ENCODE results near the gene RELL1. TPM values are rescaled to one million over a fixed set of nuclear protein-coding genes. Genes with fewer than 3 reads are reported as not detected.

RELL1 gene
- total RNA-seq, 1 donor from 2014 or later = 23.1 TPM

DNA sequence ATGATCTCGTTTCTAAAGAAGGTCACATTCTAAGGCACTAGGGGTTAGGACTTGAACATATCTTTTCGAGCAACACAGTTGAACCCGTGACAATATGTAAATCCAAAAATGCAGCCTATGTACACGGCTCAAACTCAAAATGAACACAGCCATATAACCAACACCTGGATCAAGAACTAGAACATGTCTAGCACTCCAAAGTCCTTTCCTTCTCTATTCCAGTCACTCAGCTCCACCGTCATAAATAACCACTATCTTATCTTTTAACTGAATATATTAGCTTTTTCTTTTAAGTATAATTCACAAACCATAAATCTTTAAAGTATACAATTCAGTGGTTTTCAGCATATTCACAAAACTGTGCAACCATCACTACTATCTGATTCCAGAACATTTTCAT is 19.4 kb upstream of the RELL1 start:
- no peaks in the 10 kb centered on the region for H3K36me3 ChIP-seq (ENCODE audit: insufficient read depth, low read length)
- no peaks in the 10 kb centered on the region for H3K27me3 Mint-ChIP-seq (ENCODE audit: low read depth, unreplicated experiment)
- TF ChIP-seq, protein P1, sequence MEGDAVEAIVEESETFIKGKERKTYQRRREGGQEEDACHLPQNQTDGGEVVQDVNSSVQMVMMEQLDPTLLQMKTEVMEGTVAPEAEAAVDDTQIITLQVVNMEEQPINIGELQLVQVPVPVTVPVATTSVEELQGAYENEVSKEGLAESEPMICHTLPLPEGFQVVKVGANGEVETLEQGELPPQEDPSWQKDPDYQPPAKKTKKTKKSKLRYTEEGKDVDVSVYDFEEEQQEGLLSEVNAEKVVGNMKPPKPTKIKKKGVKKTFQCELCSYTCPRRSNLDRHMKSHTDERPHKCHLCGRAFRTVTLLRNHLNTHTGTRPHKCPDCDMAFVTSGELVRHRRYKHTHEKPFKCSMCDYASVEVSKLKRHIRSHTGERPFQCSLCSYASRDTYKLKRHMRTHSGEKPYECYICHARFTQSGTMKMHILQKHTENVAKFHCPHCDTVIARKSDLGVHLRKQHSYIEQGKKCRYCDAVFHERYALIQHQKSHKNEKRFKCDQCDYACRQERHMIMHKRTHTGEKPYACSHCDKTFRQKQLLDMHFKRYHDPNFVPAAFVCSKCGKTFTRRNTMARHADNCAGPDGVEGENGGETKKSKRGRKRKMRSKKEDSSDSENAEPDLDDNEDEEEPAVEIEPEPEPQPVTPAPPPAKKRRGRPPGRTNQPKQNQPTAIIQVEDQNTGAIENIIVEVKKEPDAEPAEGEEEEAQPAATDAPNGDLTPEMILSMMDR (IDR thresholded peaks at IDR 0.05; ENCODE audit: insufficient read depth, low read depth, low read length) = no peak
- TF ChIP-seq EZH2 (IDR thresholded peaks at IDR 0.05; ENCODE audit: insufficient read depth, low read length) = no peak
- DNase-seq (ENCODE audit: low read depth) = no peak
- FAIRE-seq = no peak
- peaks cover 5% of the 10 kb centered on the region for H3K4me1 Mint-ChIP-seq (ENCODE audit: low read depth, unreplicated experiment)
- no peak overlapping the region for H3K4me2 ChIP-seq (ENCODE audit: low read length)
- no peak overlapping the region for H3K27ac ChIP-seq (ENCODE audit: low read depth, low read length)
- H3K36me3 Mint-ChIP-seq (ENCODE audit: low read depth, unreplicated experiment) = no peaks in the 10 kb centered on the region
- no peak overlapping the region for H3K4me3 Mint-ChIP-seq (ENCODE audit: unreplicated experiment)
- H3K27me3 ChIP-seq (ENCODE audit: insufficient read depth, low read length) = no peaks in the 10 kb centered on the region
- H2AFZ ChIP-seq (ENCODE audit: low read depth, low read length) = no peak overlapping the region
- H3K9me3 Mint-ChIP-seq (ENCODE audit: unreplicated experiment) = no peaks in the 10 kb centered on the region
- no peaks in the 10 kb centered on the region for H3K9me3 ChIP-seq (ENCODE audit: insufficient read depth, low read depth, low read length)
- no peak overlapping the region for H3K4me3 ChIP-seq (ENCODE audit: insufficient read depth, low read depth, low read length)
- no peaks in the 10 kb centered on the region for H4K20me1 ChIP-seq (ENCODE audit: insufficient read depth, low read length)
- H3K9ac ChIP-seq (ENCODE audit: low read length) = no peak overlapping the region
- no peaks in the 10 kb centered on the region for H3K79me2 ChIP-seq (ENCODE audit: insufficient read depth, low read length)
- no peak overlapping the region for H3K27ac Mint-ChIP-seq (ENCODE audit: unreplicated experiment)
- H3K4me1 ChIP-seq (ENCODE audit: insufficient read depth, low read length) = no peaks in the 10 kb centered on the region

DNA sequence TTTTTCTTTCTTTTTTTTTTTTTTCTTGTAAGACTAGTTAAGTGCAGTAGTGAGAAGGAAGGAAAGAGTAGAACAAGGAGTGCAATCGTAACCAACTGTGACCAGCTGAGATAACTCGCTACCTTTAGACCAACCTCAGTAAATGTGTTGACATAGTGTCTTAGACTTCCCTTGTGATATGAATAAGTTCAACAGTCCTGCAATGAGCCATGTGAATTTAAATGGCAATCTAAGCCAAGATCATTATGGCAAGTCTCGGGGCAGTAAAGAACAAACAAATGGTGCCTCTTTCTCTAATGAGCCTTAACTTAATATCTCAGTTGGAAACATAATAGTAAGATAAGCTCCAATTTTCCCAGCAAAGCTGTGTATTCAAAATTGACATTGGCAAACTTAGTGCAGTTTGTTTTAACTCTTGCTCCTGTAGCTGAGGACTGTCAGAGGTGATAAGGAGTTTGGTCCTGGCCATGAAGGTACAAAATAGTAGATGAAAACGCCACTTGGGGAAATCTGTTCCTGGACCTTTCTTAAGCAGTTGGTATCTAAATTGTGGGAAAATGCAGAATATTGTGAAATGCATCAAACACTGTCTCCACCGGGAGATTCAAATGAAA is 13.8 kb upstream of the RELL1 start:
- Histone ChIP-seq H2AFZ (ENCODE audit: low read depth, low read length) (no peak overlapping the region), H3K4me2 (ENCODE audit: low read length) (no peak overlapping the region), H4K20me1 (ENCODE audit: insufficient read depth, low read length) (no peaks in the 10 kb centered on the region), H3K36me3 (ENCODE audit: insufficient read depth, low read length) (no peaks in the 10 kb centered on the region), H3K4me1 (ENCODE audit: insufficient read depth, low read length) (no peaks in the 10 kb centered on the region), H3K27me3 (ENCODE audit: insufficient read depth, low read length) (no peaks in the 10 kb centered on the region), H3K4me3 (ENCODE audit: insufficient read depth, low read depth, low read length) (no peak overlapping the region), H3K9me3 (ENCODE audit: insufficient read depth, low read depth, low read length) (no peaks in the 10 kb centered on the region), H3K27ac (ENCODE audit: low read depth, low read length) (no peak overlapping the region), H3K79me2 (ENCODE audit: insufficient read depth, low read length) (no peaks in the 10 kb centered on the region), H3K9ac (ENCODE audit: low read length) (no peak overlapping the region)
- Mint-ChIP-seq H3K27me3 (ENCODE audit: low read depth, unreplicated experiment) (no peaks in the 10 kb centered on the region), H3K4me1 (ENCODE audit: low read depth, unreplicated experiment) (peaks cover 22% of the 10 kb centered on the region), H3K9me3 (ENCODE audit: unreplicated experiment) (no peaks in the 10 kb centered on the region), H3K36me3 (ENCODE audit: low read depth, unreplicated experiment) (no peaks in the 10 kb centered on the region), H3K27ac (ENCODE audit: unreplicated experiment) (no peak overlapping the region), H3K4me3 (ENCODE audit: unreplicated experiment) (no peak overlapping the region)
- TF ChIP-seq, protein P1 (IDR thresholded peaks at IDR 0.05; ENCODE audit: insufficient read depth, low read depth, low read length) = no peak
- no peak for TF ChIP-seq EZH2 (IDR thresholded peaks at IDR 0.05; ENCODE audit: insufficient read depth, low read length)
- DNase-seq (ENCODE audit: low read depth) (no peak), FAIRE-seq (no peak)

DNA sequence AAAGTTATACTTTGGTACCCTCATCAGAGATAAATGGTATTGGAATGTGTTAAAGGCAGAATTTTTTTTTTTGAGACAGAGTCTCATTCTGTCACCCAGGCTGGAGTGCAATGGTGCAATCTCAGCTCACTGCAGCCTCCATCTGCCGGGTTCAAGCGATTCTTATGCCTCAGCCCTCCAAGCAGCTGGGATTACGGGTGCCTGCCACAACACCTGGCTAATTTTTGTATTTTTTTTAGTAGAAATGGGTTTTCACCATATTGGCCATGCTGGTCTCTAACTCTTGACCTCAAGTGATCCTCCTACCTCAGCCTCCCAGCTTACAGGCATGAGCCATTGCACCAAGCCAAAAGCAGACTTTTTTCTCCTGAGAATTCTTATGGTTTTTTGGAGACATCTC is 11.4 kb upstream of the RELL1 start:
- H3K9me3 Mint-ChIP-seq (ENCODE audit: unreplicated experiment) = no peaks in the 10 kb centered on the region
- H3K4me1 Mint-ChIP-seq (ENCODE audit: low read depth, unreplicated experiment) = peaks cover 36% of the 10 kb centered on the region
- no peak overlapping the region for H3K27ac Mint-ChIP-seq (ENCODE audit: unreplicated experiment)
- Histone ChIP-seq H3K4me1 (ENCODE audit: insufficient read depth, low read length) (peaks cover 13% of the 10 kb centered on the region), H4K20me1 (ENCODE audit: insufficient read depth, low read length) (no peaks in the 10 kb centered on the region), H3K4me3 (ENCODE audit: insufficient read depth, low read depth, low read length) (no peak overlapping the region), H3K9ac (ENCODE audit: low read length) (no peak overlapping the region), H3K79me2 (ENCODE audit: insufficient read depth, low read length) (no peaks in the 10 kb centered on the region), H3K36me3 (ENCODE audit: insufficient read depth, low read length) (no peaks in the 10 kb centered on the region), H3K27me3 (ENCODE audit: insufficient read depth, low read length) (no peaks in the 10 kb centered on the region), H3K4me2 (ENCODE audit: low read length) (no peak overlapping the region), H2AFZ (ENCODE audit: low read depth, low read length) (no peak overlapping the region), H3K27ac (ENCODE audit: low read depth, low read length) (no peak overlapping the region), H3K9me3 (ENCODE audit: insufficient read depth, low read depth, low read length) (no peaks in the 10 kb centered on the region)
- no peak for DNase-seq (ENCODE audit: low read depth)
- H3K36me3 Mint-ChIP-seq (ENCODE audit: low read depth, unreplicated experiment) = no peaks in the 10 kb centered on the region
- H3K27me3 Mint-ChIP-seq (ENCODE audit: low read depth, unreplicated experiment) = no peaks in the 10 kb centered on the region
- no peak overlapping the region for H3K4me3 Mint-ChIP-seq (ENCODE audit: unreplicated experiment)
- no peak for FAIRE-seq
- no peak for TF ChIP-seq EZH2 (IDR thresholded peaks at IDR 0.05; ENCODE audit: insufficient read depth, low read length)
- TF ChIP-seq, protein P1 (IDR thresholded peaks at IDR 0.05; ENCODE audit: insufficient read depth, low read depth, low read length) = no peak
